Lung (tissue), 12 donors: ENCODE data around the gene FGFBP2. TPM values are rescaled to one million over a fixed set of nuclear protein-coding genes. Genes with fewer than 3 reads are reported as not detected.

Source experiments
- ATAC-seq: fragments of 200-7000 bp; cut with Tn5 transposase; one replicate; pipeline ENCODE4 v1.9.1; 2020; ENCODE audit warnings: moderate number of reproducible peaks; ENCODE audit not compliant: insufficient read depth, low FRiP score
- DNase-seq, 3 donors: peaks; one replicate each; pipeline ENCODE4 v3.0.0-alpha.2; 2013 to 2017
- H3K27ac ChIP-seq, 2 donors: one replicate each; pipeline ENCODE4 v1.5.1; 2013; ENCODE audit warnings: mild to moderate bottlenecking in 2 of 2, moderate library complexity in 2 of 2, control low read depth in 1 of 2, inconsistent platforms in 1 of 2, low read depth in 1 of 2, low read length in 1 of 2
- H3K27me3 ChIP-seq, 3 donors: one replicate each; pipeline ENCODE4 v1.5.1; 2013; ENCODE audit warnings: low read length in 2 of 3; ENCODE audit not compliant: control insufficient read depth in 3 of 3, insufficient read depth in 3 of 3
- H3K36me3 ChIP-seq, 4 donors: one replicate each; pipeline ENCODE4 v1.5.1; 2013; ENCODE audit warnings: low read length in 4 of 4, mild to moderate bottlenecking in 1 of 4, moderate library complexity in 1 of 4; ENCODE audit not compliant: control insufficient read depth in 4 of 4, insufficient read depth in 4 of 4
- H3K4me1 ChIP-seq, 5 donors: one replicate each; pipeline ENCODE4 v1.5.1; 2013; ENCODE audit warnings: low read length in 5 of 5, mild to moderate bottlenecking in 2 of 5, moderate library complexity in 1 of 5; ENCODE audit not compliant: control insufficient read depth in 5 of 5, insufficient read depth in 5 of 5
- H3K4me3 ChIP-seq: one replicate; pipeline ENCODE4 v1.5.1; 2013; ENCODE audit warnings: mild to moderate bottlenecking, control low read depth, moderate library complexity
- H3K9ac ChIP-seq, 2 donors: one replicate each; pipeline ENCODE4 v1.5.1; 2013; ENCODE audit warnings: low read length in 2 of 2, control low read depth in 1 of 2; ENCODE audit not compliant: insufficient read depth in 1 of 2
- H3K9me3 ChIP-seq, 4 donors: one replicate each; pipeline ENCODE4 v1.5.1; 2013; ENCODE audit warnings: low read length in 3 of 4, mild to moderate bottlenecking in 1 of 4, moderate library complexity in 1 of 4; ENCODE audit not compliant: control insufficient read depth in 4 of 4, insufficient read depth in 3 of 4
- CTCF ChIP-seq: IDR thresholded peaks from 2 replicates; pipeline ENCODE4 v1.5.1; 2012; ENCODE audit warnings: mild to moderate bottlenecking; ENCODE audit errors: control extremely low read depth, extremely low read depth
- WGBS, 2 donors: extraction: QIAGEN DNeasy Blood & Tissue Kit; methylation state at CpG; one replicate each; pipeline ENCODE4 v1.1.7; 2013; 5-methylcytosine and 5-hydroxymethylcytosine counted together
- polyA plus RNA-seq, 2 donors: library from polyadenylated mRNA; stranded (reverse); fragments of 200-250 nt; gene quantifications; one replicate each; pipeline ENCODE4 v1.2.1, GENCODE V29; 2013
- total RNA-seq, 2 donors: library from RNA; depleted of rRNA in 1 of 2; stranded (reverse); fragments of >200 nt in 1 of 2; gene quantifications; one replicate each; pipeline ENCODE4 v1.2.1, GENCODE V29; 2014 to 2021
- donor health status: control.
- donor health status: control.
- donor health status: Bipolar disorder and iron deficiency.
- donor health status: healthy.
- donor health status: DM: yes; HTN: yes; CAD: no.

The FGFBP2 gene
- total and polyA plus RNA-seq, 4 donors: 0.47 to 2.8 (median 1.3) TPM

GRCh38 chr4:15936495-15936894, 26.5 kb downstream of the FGFBP2 start:
- H3K27ac ChIP-seq: no peak overlapping the region
- ATAC-seq (peak; percentile 63), DNase-seq (peak in 1 of 3 donors; percentile 41)
- H3K9me3 ChIP-seq: peaks cover 0 to 1% (median 0%) of the 10 kb centered on the region in 4 donors
- H3K4me1 ChIP-seq: peaks cover 0 to 5% (median 0%) of the 10 kb centered on the region in 5 donors
- H3K36me3 ChIP-seq: no peaks in the 10 kb centered on the region
- H3K27me3 ChIP-seq: peaks cover 0 to 3% (median 3%) of the 10 kb centered on the region in 3 donors
- no peak overlapping the region for H3K9ac ChIP-seq
- 63 to 80% methylated on average over 4 of the region's 4 CpGs for WGBS, 2 donors
- no peak for TF ChIP-seq CTCF
- no peak overlapping the region for H3K4me3 ChIP-seq

GRCh38 chr4:15935504-15936402, 27.2 kb downstream of the FGFBP2 start:
- Histone ChIP-seq H3K4me3 (no peak overlapping the region), H3K9ac (no peak overlapping the region), H3K36me3 (no peaks in the 10 kb centered on the region), H3K27ac (no peak overlapping the region), H3K9me3 (no peaks in the 10 kb centered on the region), H3K27me3 (peaks cover 0 to 3% (median 3%) of the 10 kb centered on the region in 3 donors), H3K4me1 (peaks cover 0 to 5% (median 0%) of the 10 kb centered on the region in 5 donors)
- ATAC-seq: no peak
- no peak for TF ChIP-seq CTCF
- DNase-seq: no peak
- 84 to 89% methylated on average over 10 of the region's 10 CpGs for WGBS, 2 donors

GRCh38 chr4:15934259-15934658, 28.7 kb downstream of the FGFBP2 start:
- 67 to 90% methylated on average over 3 of the region's 3 CpGs for WGBS, 2 donors
- no peak overlapping the region for H3K27ac ChIP-seq
- no peak overlapping the region for H3K4me3 ChIP-seq
- H3K36me3 ChIP-seq: no peaks in the 10 kb centered on the region
- DNase-seq (no peak), ATAC-seq (no peak)
- no peaks in the 10 kb centered on the region for H3K9me3 ChIP-seq
- TF ChIP-seq CTCF: no peak
- H3K9ac ChIP-seq: no peak overlapping the region
- H3K27me3 ChIP-seq: peaks cover 0 to 2% (median 0%) of the 10 kb centered on the region in 3 donors
- H3K4me1 ChIP-seq: peaks cover 0 to 5% (median 0%) of the 10 kb centered on the region in 5 donors
